ENCODE results near the gene CD7. TPM values are rescaled to one million over a fixed set of nuclear protein-coding genes. Genes with fewer than 3 reads are reported as not detected.

Gene CD7
- total RNA-seq, 1 donor from 2014 or later = 5.2 TPM

DNA sequence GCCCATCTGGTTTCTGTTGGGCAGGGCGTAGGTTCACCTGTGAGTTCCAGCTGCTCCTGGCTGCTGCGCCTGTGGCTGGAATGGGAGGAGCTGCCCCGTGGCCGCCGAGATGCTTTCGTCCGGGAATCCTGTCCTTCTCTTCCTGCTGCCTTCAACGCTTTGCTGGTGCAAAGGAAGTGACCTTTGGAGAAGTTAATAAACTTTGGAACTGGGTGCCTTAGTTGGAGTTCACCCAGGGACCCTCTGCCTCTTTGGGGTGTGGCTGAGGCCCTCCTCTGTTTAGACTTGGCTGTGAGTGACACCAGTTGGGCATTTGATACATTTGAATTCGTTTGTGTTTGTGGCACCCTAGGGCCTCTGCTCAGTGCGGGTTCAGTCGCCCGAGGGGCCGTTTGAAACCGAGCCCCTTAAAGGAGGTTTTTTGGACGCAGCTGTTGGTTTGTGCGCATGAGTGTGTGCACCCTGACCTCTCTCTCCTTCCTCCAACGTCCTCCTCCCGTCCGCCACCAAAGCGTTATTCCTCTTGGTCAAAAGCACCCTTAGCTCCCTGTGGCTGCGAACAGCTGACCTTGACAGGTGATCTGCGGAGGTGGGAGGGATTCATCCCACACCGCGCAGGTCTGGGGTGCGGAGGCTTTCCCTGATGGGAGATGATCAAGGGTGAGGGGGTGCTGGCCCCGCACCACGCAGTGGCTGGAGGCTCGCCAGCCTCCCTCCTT lies 25.1 kb upstream of the CD7 start:
- intact Hi-C loops (cut with DNase I) = loop anchor here (10.0 kb wide), 1 partner anchor 432 kb away; no protein-coding TSS in a partner anchor
- no peaks in the 10 kb centered on the region for H3K9me3 ChIP-seq
- H3K27ac ChIP-seq = no peak overlapping the region
- no peak overlapping the region for H3K4me3 ChIP-seq
- H3K4me1 ChIP-seq = peaks cover 20% of the 10 kb centered on the region
- no peak for DNase-seq (ENCODE audit: extremely low spot score in 2 of 2)
- H3K36me3 ChIP-seq = no peaks in the 10 kb centered on the region
- TF ChIP-seq POLR2A (IDR thresholded peaks at IDR 0.05) (no peak), POLR2AphosphoS5 (IDR thresholded peaks at IDR 0.05; ENCODE audit: insufficient read depth in 1 of 2, low read depth in 1 of 2) (no peak), CTCF (IDR thresholded peaks at IDR 0.05) (no peak)
- no peaks in the 10 kb centered on the region for H3K27me3 ChIP-seq

DNA sequence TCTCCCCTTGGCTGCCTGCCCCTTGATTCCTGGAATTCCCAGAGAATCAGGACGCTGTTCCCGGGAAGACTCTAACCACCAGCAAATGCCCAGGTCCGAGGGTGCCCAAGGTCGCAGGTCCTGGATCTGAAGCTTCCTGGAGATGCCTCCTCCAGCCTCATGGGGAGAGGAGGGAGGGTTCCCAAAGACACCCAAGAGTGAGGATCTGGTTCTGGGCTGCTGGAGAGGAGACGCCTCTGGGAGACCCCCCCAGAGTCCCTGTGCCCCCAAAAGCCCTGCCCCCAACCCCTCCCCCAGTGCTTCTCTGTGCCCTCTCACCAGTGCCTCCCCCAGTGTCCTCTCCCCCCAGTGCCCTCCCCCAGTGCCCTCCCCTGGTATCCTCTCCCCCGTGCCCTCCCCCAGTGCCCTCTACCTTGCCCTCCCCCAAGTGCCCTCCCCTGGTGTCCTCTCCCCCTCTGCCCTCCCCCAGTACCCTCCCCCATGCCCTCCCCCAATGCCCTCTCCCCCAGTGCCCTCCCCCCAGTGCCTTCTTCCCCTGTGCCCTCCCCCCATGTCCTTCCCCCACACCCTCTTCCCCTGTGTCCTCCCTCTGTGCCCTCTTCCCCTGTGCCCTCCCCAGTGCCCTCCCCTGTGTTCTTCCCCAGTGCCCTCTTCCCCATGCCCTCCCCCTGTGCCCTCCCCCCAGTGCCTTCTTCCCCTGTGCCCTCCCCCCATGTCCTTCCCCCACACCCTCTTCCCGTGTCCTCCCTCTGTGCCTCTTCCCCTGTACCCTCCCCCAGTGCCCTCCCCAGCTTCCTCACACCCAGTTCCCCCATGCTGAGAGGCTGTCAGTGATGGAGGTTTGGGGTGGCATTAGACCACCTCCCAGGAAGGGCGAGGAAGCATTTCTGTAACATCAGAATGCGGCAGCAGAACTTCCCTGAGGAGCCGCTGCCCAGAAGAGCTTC lies 22.5 kb upstream of the CD7 start:
- intact Hi-C loops (cut with DNase I) = loop anchor here (10.0 kb wide), 1 partner anchor 435 kb away; no protein-coding TSS in a partner anchor
- peak overlapping the region; percentile 81 for H3K27ac ChIP-seq
- no peak for TF ChIP-seq CTCF (IDR thresholded peaks at IDR 0.05)
- TF ChIP-seq POLR2AphosphoS5 (IDR thresholded peaks at IDR 0.05; ENCODE audit: insufficient read depth in 1 of 2, low read depth in 1 of 2) = no peak
- TF ChIP-seq POLR2A (IDR thresholded peaks at IDR 0.05) = no peak
- no peaks in the 10 kb centered on the region for H3K36me3 ChIP-seq
- H3K4me1 ChIP-seq = peaks cover 21% of the 10 kb centered on the region
- no peaks in the 10 kb centered on the region for H3K27me3 ChIP-seq
- H3K9me3 ChIP-seq = no peaks in the 10 kb centered on the region
- peak overlapping the region; percentile 36 to 52 for H3K4me3 ChIP-seq
- DNase-seq (ENCODE audit: extremely low spot score in 2 of 2) = no peak

DNA sequence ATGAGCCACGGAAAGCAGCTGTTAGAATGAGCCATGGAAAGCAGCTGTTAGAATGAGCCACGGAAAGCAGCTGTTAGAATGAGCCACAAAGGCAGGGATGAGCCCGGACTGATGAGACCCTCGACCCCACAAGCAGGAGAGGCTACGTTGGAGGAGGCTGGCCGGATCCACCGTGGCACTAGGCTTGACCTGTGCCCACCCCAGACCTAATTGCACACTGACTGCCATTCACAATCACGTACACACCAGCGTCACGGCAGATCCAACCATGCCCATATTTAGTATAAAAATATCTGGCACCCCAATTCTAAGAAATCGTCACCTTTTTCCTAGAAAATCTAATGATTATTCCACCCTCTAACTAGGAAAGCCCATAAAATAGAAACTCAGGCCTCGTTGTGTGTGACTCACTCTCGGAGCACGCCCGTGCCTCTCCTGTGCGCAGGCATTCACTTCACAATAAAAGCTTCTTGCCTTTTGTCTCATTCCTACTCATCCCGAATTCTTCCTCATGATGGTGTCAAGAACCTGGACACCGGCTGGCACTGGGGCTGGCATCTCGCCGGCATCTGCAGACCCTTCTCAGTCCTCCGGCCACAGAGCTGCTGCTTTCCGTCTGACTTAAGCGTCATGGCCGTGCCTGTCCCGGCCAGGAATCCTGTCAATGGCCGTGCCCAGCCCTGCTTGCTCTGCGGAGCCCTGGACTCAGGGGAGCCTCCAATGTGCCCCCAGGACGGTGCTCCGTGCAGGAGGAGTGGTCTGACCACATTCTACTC lies 21.6 kb upstream of the CD7 start:
- H3K4me3 ChIP-seq = peak overlapping the region; percentile 36 to 52
- H3K27me3 ChIP-seq = no peaks in the 10 kb centered on the region
- peak overlapping the region; percentile 81 for H3K27ac ChIP-seq
- TF ChIP-seq POLR2A (IDR thresholded peaks at IDR 0.05) = no peak
- TF ChIP-seq POLR2AphosphoS5 (IDR thresholded peaks at IDR 0.05; ENCODE audit: insufficient read depth in 1 of 2, low read depth in 1 of 2) = peak; percentile 70 to 96
- no peak for DNase-seq (ENCODE audit: extremely low spot score in 2 of 2)
- intact Hi-C loops (cut with DNase I) = no loop called here
- H3K36me3 ChIP-seq = no peaks in the 10 kb centered on the region
- H3K9me3 ChIP-seq = no peaks in the 10 kb centered on the region
- peaks cover 30% of the 10 kb centered on the region for H3K4me1 ChIP-seq

DNA sequence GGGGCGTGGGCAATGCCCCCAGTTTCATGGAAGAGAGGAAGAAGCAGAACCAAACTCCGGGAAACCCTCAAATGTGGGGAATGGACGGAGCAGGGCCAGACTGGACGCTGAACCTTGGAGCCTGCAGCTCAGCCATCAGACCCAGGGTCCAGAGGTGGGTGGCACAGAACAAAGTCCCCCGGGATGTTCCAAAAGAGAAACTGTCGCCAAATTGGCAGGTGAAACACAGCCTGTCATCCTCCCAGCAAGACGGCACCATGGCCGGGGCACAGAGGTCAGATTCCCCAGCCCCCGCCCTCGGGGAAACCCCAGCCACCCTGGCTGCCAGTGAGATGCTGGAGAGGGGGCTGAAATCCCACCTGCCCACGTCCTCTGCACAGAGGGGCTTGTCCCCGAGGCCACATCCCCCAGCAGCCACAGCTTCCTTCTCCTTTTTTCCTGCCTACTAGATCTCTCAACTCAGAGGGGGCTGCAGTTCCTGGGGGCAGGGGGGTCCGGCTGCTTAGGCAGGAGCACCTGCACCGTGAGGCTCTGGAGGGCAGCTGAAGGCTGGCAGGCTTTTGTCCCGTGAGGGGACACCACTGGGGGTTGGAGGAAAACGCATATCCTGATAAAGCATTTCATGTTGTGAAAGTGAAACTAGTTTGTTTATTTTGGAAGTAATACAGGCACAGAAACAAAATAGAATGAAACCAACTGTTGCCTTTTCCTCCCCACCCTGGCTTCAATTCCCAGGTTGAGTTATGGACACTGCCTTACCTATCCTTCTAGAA lies 17.4 kb upstream of the CD7 start:
- Histone ChIP-seq H3K4me3 (peak overlapping the region; percentile 65 to 80), H3K27me3 (no peaks in the 10 kb centered on the region), H3K27ac (peak overlapping the region; percentile 74), H3K4me1 (peaks cover 65% of the 10 kb centered on the region), H3K36me3 (no peaks in the 10 kb centered on the region), H3K9me3 (no peaks in the 10 kb centered on the region)
- peak; percentile 48 to 55 for TF ChIP-seq POLR2AphosphoS5 (IDR thresholded peaks at IDR 0.05; ENCODE audit: insufficient read depth in 1 of 2, low read depth in 1 of 2)
- no peak for TF ChIP-seq CTCF (IDR thresholded peaks at IDR 0.05)
- intact Hi-C loops (cut with DNase I) = no loop called here
- DNase-seq (ENCODE audit: extremely low spot score in 2 of 2) = no peak

All from vagina (tissue), 2 donors.